ENCODE data around the gene PCNT. TPM values are rescaled to one million over a fixed set of nuclear protein-coding genes. Genes with fewer than 3 reads are reported as not detected.

Gene PCNT
- total and polyA plus RNA-seq, 9 of the 15 experiments (the other 6 are each of a cell fraction or from before 2014, with no cell fraction given) = 9.1 to 53.5 (median 31.3) TPM

DNA sequence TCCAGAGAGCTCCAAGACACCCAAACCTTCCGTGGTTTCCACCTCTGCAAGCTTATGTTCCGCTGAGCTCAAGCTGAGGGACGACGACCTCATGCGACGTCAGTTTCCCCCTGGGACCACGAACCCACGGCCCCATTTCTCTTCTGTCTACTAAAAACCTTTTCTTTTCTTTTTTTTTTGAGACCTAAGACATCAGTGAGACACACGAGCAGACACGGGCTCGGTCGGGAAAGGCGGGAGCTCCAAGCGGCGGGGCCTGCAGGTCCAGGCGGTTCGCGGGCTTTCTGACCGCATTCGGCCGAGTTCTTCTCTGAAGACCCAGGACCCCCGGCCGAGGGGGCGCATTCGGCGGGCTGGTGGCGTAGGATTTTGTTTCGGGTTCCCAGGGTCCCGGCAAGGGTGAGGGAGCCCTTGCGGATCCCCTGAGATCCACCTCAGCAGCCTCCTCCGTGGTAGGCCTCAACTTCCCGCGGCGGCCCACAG is 688 bp upstream of the PCNT start (continued):
- TF ChIP-seq REST (IDR thresholded peaks at IDR 0.05; ENCODE audit: borderline replicate concordance) (no peak), REST (CRISPR knock-in tag; IDR thresholded peaks at IDR 0.05; ENCODE audit: low read depth) (0 out of 2 replicates have a peak, but pooled peaks have one; percentile 46), NCOA1 (IDR thresholded peaks at IDR 0.05; ENCODE audit: low read depth) (0 out of 2 replicates have a peak, but pooled peaks have one; percentile 22), CBX3 (IDR thresholded peaks at IDR 0.05; ENCODE audit: borderline replicate concordance in 1 of 2, low read length in 2 of 2) (peak in 1 of 2 experiments; percentile 11; a peak in 1 of 3 replicates), CEBPG (CRISPR knock-in tag; IDR thresholded peaks at IDR 0.05) (peak; percentile 22; the same call in 1 of the 2 replicates), CEBPG (tag; conservative IDR thresholded peaks at IDR 0.05 in 1 of 2, IDR thresholded peaks at IDR 0.05 in 1 of 2) (no peak), SMARCE1 (IDR thresholded peaks at IDR 0.05) (0 out of 2 replicates have a peak, but pooled peaks have one; percentile 8), ZBTB1 (CRISPR knock-in tag; IDR thresholded peaks at IDR 0.05; ENCODE audit: borderline replicate concordance, low read depth) (no peak; the same call in 1 of the 2 replicates), BCLAF1 (IDR thresholded peaks at IDR 0.05; ENCODE audit: borderline replicate concordance in 1 of 2, control insufficient read depth in 1 of 2, low read depth in 2 of 2, low read length in 1 of 2) (0 out of 4 replicates have a peak, but pooled peaks of 1 of the 2 experiments have one; percentile 9), KDM5B (IDR thresholded peaks at IDR 0.05; ENCODE audit: insufficient replicate concordance, low read depth, low read length) (peak; percentile 26), FOXK1 (CRISPR knock-in tag; IDR thresholded peaks at IDR 0.05; ENCODE audit: borderline replicate concordance) (peak; percentile 21; the same call in 1 of the 2 replicates), ZNF707 (CRISPR knock-in tag; conservative IDR thresholded peaks at IDR 0.05) (no peak), ZNF57 (CRISPR knock-in tag; IDR thresholded peaks at IDR 0.05) (0 out of 2 replicates have a peak, but pooled peaks have one; percentile 47), NFRKB (IDR thresholded peaks at IDR 0.05; ENCODE audit: low read depth) (peak; percentile 62; the same call in 1 of the 2 replicates), MYC (IDR thresholded peaks at IDR 0.05; ENCODE audit: low read depth, low read length) (no peak), MYC (CRISPR knock-in tag; IDR thresholded peaks at IDR 0.05; ENCODE audit: borderline replicate concordance, low read depth) (peak; percentile 90), ZNF224 (CRISPR knock-in tag; IDR thresholded peaks at IDR 0.05) (peak; percentile 98)
